Skeletal muscle tissue (tissue), 5 donors: ENCODE results near the gene NMRK1. TPM values are rescaled to one million over a fixed set of nuclear protein-coding genes. Genes with fewer than 3 reads are reported as not detected.

Experiments used
- H3K27ac ChIP-seq: one replicate; pipeline ENCODE4 v1.7.0; 2013; ENCODE audit warnings: mild to moderate bottlenecking, low read depth, low read length, inconsistent platforms
- H3K27me3 ChIP-seq, 3 donors: one replicate each; pipeline ENCODE4 v1.7.0; 2013; ENCODE audit warnings: low read length in 3 of 3; ENCODE audit not compliant: control insufficient read depth in 3 of 3, insufficient read depth in 3 of 3
- H3K36me3 ChIP-seq, 3 donors: one replicate each; pipeline ENCODE4 v1.7.0; 2013; ENCODE audit warnings: low read length in 3 of 3; ENCODE audit not compliant: control insufficient read depth in 3 of 3, insufficient read depth in 3 of 3
- H3K4me1 ChIP-seq, 3 donors: one replicate each; pipeline ENCODE4 v1.7.0; 2013; ENCODE audit warnings: low read length in 3 of 3, mild to moderate bottlenecking in 3 of 3; ENCODE audit not compliant: control insufficient read depth in 3 of 3, insufficient read depth in 3 of 3
- H3K4me3 ChIP-seq, 3 donors: one replicate each; pipeline ENCODE4 v1.7.0; 2013; ENCODE audit warnings: low read length in 3 of 3
- H3K9ac ChIP-seq, 3 donors: one replicate each; pipeline ENCODE4 v1.7.0; 2013; ENCODE audit warnings: low read length in 3 of 3, mild to moderate bottlenecking in 3 of 3, moderate library complexity in 2 of 3, low read depth in 1 of 3
- H3K9me3 ChIP-seq, 3 donors: one replicate each; pipeline ENCODE4 v1.7.0; 2013; ENCODE audit warnings: low read length in 3 of 3; ENCODE audit not compliant: control insufficient read depth in 3 of 3
- small RNA-seq: library from RNA; depleted of rRNA; stranded (forward); fragments of <200 nt; gene quantifications from one replicate; pipeline ENCODE3, GENCODE V24; 2014
- total RNA-seq: library from RNA; depleted of rRNA; stranded (reverse); fragments of >200 nt; gene quantifications from one replicate; pipeline ENCODE4 v1.2.3, GENCODE V29; 2014
- donor health status: Osteomylitis.

The NMRK1 gene
- total RNA-seq, 1 donor from 2014 or later = 6.8 TPM

DNA sequence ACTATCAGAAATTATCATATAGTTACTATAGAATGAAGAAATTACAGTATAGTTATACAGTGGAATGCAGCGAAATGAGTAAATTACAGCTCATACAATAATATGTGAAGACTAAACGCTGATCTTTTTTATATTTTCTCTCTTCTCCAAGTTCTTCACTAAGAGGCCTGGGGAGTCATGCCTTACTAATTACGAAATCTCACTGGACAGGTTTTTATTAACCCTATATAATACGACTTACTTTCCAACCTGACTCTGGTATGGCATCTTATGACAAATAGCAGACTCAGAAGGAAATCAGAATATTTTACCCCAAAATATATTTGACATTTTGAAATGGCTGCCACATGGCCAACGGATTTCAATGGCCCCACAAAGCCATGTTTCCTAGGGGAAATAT is 68.9 kb downstream of the NMRK1 start:
- Histone ChIP-seq H3K4me3 (no peak overlapping the region), H3K9ac (no peak overlapping the region), H3K9me3 (no peaks in the 10 kb centered on the region)

DNA sequence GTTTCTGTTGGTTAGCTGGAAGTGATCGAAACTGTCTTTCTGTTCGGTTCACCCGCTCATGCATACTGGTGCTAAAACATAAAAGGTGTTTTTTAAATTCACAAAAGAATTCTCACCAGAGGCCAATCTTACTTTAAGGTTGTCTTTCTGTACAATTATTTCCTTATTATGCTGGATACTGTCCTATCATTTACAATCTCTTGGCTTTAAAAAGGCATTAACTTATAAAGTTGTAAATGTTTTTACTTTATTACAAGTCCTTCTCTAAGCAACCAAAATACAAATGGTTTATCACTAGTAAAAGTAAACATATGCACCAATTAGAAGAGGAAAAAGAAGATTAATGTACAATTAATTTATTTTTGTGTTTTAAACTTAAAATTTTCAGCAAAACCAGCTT is 70.6 kb downstream of the NMRK1 start:
- Histone ChIP-seq H3K27ac (no peak overlapping the region), H3K27me3 (no peaks in the 10 kb centered on the region), H3K36me3 (peaks cover 0 to 8% (median 0%) of the 10 kb centered on the region in 3 donors)

More for the DNA sequence above, 68.9 kb downstream of the NMRK1 start:
- Histone ChIP-seq H3K27ac (no peak overlapping the region), H3K36me3 (peaks cover 0 to 8% (median 0%) of the 10 kb centered on the region in 3 donors), H3K27me3 (no peaks in the 10 kb centered on the region), H3K4me1 (peaks cover 0 to under 1% (median 0%) of the 10 kb centered on the region in 3 donors)

DNA sequence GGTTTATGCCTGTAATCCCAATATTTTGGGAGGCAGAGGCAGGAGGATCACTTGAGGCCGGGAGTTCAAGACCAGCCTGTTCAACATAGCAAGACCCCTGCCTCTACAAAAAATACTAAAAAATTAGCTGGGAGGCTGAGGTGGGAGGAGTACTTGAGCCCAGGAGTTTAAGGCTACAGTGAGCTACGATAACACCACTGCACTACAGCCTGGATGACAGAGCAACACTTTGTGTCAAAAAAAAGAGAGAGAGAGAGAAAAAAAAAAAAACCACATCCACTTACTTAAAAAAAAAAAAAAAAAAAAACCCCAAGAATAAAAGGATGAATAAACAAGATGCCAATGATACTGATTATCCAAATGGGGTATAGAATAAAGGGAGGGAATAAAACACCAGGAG is 74.2 kb downstream of the NMRK1 start:
- Histone ChIP-seq H3K9ac (no peak overlapping the region), H3K4me1 (no peaks in the 10 kb centered on the region), H3K4me3 (no peak overlapping the region), H3K27ac (no peak overlapping the region), H3K27me3 (no peaks in the 10 kb centered on the region), H3K36me3 (peaks cover 3 to 8% (median 5%) of the 10 kb centered on the region in 3 donors), H3K9me3 (no peaks in the 10 kb centered on the region)

More for the DNA sequence above, 70.6 kb downstream of the NMRK1 start:
- Histone ChIP-seq H3K4me3 (no peak overlapping the region), H3K4me1 (no peaks in the 10 kb centered on the region), H3K9ac (no peak overlapping the region), H3K9me3 (no peaks in the 10 kb centered on the region)

Small RNA genes within 50 kb of the gene (small RNA-seq; reads per million reads assigned to genes)
- gene RF02271 = not detected

Other genes starting within 250 kb of the NMRK1 start
- under 0.01 TPM for gene TRPM6, start 200.2 kb downstream of the NMRK1 start, total RNA-seq
- 3.1 TPM for gene C9orf40, start 135.2 kb downstream of the NMRK1 start, total RNA-seq
- gene CARNMT1, start 59.9 kb downstream of the NMRK1 start, total RNA-seq = 23.0 TPM
- gene OSTF1, start 359 bp upstream of the NMRK1 start, total RNA-seq = 17.7 TPM